ENCODE data around the gene RHBDD1.

Gene RHBDD1

DNA sequence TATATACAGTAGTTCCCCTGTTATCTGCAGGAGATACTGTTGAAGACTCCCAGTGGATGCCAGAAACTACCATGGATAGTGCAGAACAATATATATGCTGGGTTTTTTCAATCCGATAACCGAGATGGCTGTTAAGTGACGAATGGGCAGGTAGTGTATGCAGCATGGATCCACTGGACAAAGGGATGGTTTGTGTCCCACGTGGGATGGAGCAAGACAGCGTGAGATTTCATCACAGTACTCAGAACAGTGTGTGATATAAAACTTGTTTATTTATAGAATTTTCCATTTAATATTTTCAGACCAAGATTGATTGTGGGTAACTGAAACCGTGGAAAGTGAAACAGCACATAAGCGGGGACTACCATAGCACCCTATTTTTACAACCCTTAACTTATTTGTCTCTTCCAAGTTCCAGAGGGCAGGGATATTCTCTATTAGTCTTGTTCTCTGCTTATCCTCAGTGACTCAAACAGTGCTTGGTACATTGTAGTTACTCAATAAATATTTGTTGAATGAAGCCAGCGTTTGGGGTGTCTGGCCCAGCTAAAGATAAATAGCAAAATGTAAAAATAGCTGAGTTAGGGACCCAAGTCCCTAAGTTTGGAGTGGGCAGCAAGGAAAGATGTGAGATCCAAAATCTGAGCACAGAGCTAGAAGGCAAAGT is 50.0 kb downstream of the RHBDD1 start:
- no peak for DNase-seq (ENCODE audit: low read depth)
- H3K4me3 ChIP-seq (ENCODE audit: low read depth, low read length) = no peak overlapping the region
- TF ChIP-seq CTCF (conservative IDR thresholded peaks at IDR 0.05; ENCODE audit: low read depth, low read length) = no peak

DNA sequence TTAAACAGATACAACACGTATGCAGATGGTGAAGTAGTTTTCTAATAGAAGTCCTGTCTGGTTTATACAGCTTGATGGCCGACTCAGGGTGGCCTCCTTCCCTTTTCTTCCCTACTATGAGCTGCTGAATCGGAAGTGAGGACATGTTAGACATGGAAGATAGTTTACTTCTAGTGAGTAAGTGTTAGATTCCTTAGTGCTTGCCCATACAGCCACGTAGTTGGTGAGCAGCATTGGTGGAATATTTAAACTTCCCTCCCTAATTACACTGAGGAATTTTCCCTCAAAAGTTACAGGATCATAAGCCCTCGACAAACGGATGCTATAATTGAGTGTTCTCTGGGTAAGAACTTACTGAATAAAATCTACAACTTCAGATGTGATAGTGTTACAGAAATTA is 52.1 kb downstream of the RHBDD1 start:
- peak; percentile 59 for DNase-seq (ENCODE audit: low read depth)
- TF ChIP-seq CTCF (conservative IDR thresholded peaks at IDR 0.05; ENCODE audit: low read depth, low read length) = no peak
- no peak overlapping the region for H3K4me3 ChIP-seq (ENCODE audit: low read depth, low read length)

GRCh38 chr2:226888378-226888965 is 52.6 kb downstream of the RHBDD1 start:
- H3K4me3 ChIP-seq (ENCODE audit: low read depth, low read length) = no peak overlapping the region
- no peak for TF ChIP-seq CTCF (conservative IDR thresholded peaks at IDR 0.05; ENCODE audit: low read depth, low read length)
- peak; percentile 19 for DNase-seq (ENCODE audit: low read depth)

DNA sequence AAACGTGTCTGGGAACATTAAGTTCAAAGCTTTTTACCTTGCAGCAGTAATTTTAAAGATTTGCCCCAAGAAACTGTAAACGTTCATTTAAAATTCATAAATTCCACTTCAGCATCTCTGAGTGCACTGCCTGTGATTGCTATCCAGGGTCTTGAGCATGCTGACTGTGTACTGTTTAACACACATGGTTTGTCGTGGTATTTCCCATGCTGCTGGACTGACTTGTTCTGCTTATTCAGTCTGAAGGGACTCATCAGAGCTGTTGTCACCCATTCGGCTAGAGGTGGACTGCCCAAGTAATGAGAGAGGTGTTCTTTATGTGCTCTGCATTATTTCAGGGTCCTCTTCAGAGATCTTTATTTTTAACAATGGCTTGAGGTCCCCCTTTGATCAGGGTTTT is 53.1 kb downstream of the RHBDD1 start:
- peak; percentile 34 for DNase-seq (ENCODE audit: low read depth)
- no peak overlapping the region for H3K4me3 ChIP-seq (ENCODE audit: low read depth, low read length)
- TF ChIP-seq CTCF (conservative IDR thresholded peaks at IDR 0.05; ENCODE audit: low read depth, low read length) = no peak

- no peak overlapping the region for H3K4me3 ChIP-seq (ENCODE audit: low read depth, low read length)
- DNase-seq (ENCODE audit: low read depth) = no peak
- TF ChIP-seq CTCF (conservative IDR thresholded peaks at IDR 0.05; ENCODE audit: low read depth, low read length) = no peak
Measured at GRCh38 chr2:226890286-226890685, 54.4 kb downstream of the RHBDD1 start.

DNA sequence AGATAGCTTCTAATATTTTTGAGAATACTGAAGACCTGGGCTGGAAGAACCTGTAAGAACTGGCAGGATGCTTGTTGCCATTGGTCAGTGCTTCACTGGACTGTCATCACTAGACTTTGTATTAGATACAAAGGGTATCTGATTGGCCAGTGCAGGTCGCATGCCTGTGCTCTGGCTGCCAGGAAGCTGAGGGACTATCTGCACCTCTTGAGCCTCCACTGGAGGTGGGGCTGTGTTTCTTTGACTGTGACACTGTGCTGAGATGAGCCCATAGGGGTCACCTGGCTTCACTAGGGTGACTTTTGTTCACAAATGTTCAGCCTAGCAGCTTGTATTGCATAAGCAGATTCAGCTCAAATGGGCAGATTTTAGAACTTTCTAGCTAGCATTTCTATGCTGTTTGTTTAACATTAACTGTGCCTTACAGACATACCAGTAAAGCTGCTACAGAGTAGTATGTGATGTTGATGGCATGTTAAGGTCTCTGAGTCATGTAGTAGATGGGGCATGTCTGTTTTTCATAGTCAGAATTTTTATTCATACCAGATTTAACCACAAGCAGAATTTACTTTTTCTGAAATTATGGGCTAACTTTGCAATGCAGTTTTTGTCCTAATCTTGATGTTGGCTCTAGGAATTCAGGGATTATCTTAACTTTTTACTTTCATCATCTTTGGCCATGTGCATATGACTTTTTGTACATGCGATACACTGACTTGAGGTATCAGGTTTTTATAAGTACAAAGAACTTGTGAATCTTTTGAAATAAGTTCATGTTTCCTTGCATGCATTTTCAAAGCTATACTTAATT is 56.1 kb downstream of the RHBDD1 start:
- DNase-seq (ENCODE audit: low read depth) = peak; percentile 93
- TF ChIP-seq CTCF (conservative IDR thresholded peaks at IDR 0.05; ENCODE audit: low read depth, low read length) = no peak
- H3K4me3 ChIP-seq (ENCODE audit: low read depth, low read length) = no peak overlapping the region

Data from choroid plexus epithelial cell (primary cell).